PFSK-1 (cell line): ENCODE results near the gene CDK15.

Experiments
- POLR2AphosphoS5 ChIP-seq: IDR thresholded peaks from 2 replicates; pipeline ENCODE4 v1.6.1; 2012; ENCODE audit warnings: low read depth, mild to moderate bottlenecking, control low read depth, low read length, moderate library complexity
- SIN3A ChIP-seq: IDR thresholded peaks from 2 replicates; pipeline ENCODE4 v1.6.1; 2012; ENCODE audit warnings: mild to moderate bottlenecking, low read length, moderate library complexity, borderline replicate concordance; ENCODE audit not compliant: insufficient read depth
- TF ChIP-seq, protein P1 (sequence below), 2 experiments: IDR thresholded peaks; 2 replicates each; pipeline versions ENCODE4 v1.6.1 to v1.8.0; 2011 to 2012; ENCODE audit warnings: low read depth in 2 of 2, low read length in 2 of 2, control low read depth in 1 of 2, inconsistent platforms in 1 of 2, mild to moderate bottlenecking in 1 of 2, moderate library complexity in 1 of 2; ENCODE audit not compliant: insufficient read depth in 1 of 2

GRCh38 chr2:201862843-201863242 is 56.5 kb downstream of the CDK15 start:
- TF ChIP-seq POLR2AphosphoS5 (no peak), SIN3A (no peak)
- TF ChIP-seq, protein P1, sequence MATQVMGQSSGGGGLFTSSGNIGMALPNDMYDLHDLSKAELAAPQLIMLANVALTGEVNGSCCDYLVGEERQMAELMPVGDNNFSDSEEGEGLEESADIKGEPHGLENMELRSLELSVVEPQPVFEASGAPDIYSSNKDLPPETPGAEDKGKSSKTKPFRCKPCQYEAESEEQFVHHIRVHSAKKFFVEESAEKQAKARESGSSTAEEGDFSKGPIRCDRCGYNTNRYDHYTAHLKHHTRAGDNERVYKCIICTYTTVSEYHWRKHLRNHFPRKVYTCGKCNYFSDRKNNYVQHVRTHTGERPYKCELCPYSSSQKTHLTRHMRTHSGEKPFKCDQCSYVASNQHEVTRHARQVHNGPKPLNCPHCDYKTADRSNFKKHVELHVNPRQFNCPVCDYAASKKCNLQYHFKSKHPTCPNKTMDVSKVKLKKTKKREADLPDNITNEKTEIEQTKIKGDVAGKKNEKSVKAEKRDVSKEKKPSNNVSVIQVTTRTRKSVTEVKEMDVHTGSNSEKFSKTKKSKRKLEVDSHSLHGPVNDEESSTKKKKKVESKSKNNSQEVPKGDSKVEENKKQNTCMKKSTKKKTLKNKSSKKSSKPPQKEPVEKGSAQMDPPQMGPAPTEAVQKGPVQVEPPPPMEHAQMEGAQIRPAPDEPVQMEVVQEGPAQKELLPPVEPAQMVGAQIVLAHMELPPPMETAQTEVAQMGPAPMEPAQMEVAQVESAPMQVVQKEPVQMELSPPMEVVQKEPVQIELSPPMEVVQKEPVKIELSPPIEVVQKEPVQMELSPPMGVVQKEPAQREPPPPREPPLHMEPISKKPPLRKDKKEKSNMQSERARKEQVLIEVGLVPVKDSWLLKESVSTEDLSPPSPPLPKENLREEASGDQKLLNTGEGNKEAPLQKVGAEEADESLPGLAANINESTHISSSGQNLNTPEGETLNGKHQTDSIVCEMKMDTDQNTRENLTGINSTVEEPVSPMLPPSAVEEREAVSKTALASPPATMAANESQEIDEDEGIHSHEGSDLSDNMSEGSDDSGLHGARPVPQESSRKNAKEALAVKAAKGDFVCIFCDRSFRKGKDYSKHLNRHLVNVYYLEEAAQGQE (IDR thresholded peaks at IDR 0.05; ENCODE audit: insufficient read depth in 1 of 2, low read depth in 2 of 2, low read length in 2 of 2) = no peak
